ENCODE data around the gene MPHOSPH9.
A peak's percentile ranks its signal among the peaks of the same experiment; 100 is the strongest.

MPHOSPH9 gene

GRCh38 chr12:123245678-123246077, 12.7 kb upstream of the MPHOSPH9 start:
- Histone ChIP-seq H3K27ac (ENCODE audit: low read length) (no peak overlapping the region), H4K20me1 (ENCODE audit: insufficient read depth, low read length) (peaks cover 5% of the 10 kb centered on the region; the same call in 1 of the 2 replicates)

GRCh38 chr12:123243671-123244262, 10.8 kb upstream of the MPHOSPH9 start:
- peaks cover 15% of the 10 kb centered on the region for H3K36me3 ChIP-seq (ENCODE audit: insufficient read depth, low read length)

More at GRCh38 chr12:123245678-123246077, 12.7 kb upstream of the MPHOSPH9 start:
- no peak overlapping the region for H3K4me3 ChIP-seq (ENCODE audit: low read depth in 1 of 2, low read length in 2 of 2)
- DNase-seq (no peak), ATAC-seq (ENCODE audit: insufficient read depth, low read depth) (no peak)
- no peak overlapping the region for H3K4me2 ChIP-seq (ENCODE audit: insufficient read depth, low read length)
- no peak overlapping the region for H2AFZ ChIP-seq (ENCODE audit: low read depth, low read length)
- no peaks in the 10 kb centered on the region for H3K4me1 ChIP-seq (ENCODE audit: insufficient read depth, low read length)
- no peak overlapping the region for H3K9ac ChIP-seq (ENCODE audit: low read depth, low read length)
- TF ChIP-seq CTCF (IDR thresholded peaks at IDR 0.05; ENCODE audit: borderline replicate concordance, extremely low read depth, low read length, poor library complexity, severe bottlenecking) = no peak
- TF ChIP-seq EZH2 (IDR thresholded peaks at IDR 0.05; ENCODE audit: borderline replicate concordance, low read depth, low read length, severe bottlenecking) = no peak
- no peaks in the 10 kb centered on the region for H3K27me3 ChIP-seq (ENCODE audit: insufficient read depth, low read length, poor library complexity)
- H3K9me3 ChIP-seq (ENCODE audit: insufficient read depth, low read length, severe bottlenecking) = no peaks in the 10 kb centered on the region
- peaks cover 19% of the 10 kb centered on the region for H3K36me3 ChIP-seq (ENCODE audit: insufficient read depth, low read length)
- H3K79me2 ChIP-seq (ENCODE audit: insufficient read depth, low read length) = peaks cover 74% of the 10 kb centered on the region

GRCh38 chr12:123242116-123242904, 9.4 kb upstream of the MPHOSPH9 start:
- Histone ChIP-seq H3K4me2 (ENCODE audit: insufficient read depth, low read length) (no peak overlapping the region), H3K79me2 (ENCODE audit: insufficient read depth, low read length) (peaks cover 74% of the 10 kb centered on the region), H3K9me3 (ENCODE audit: insufficient read depth, low read length, severe bottlenecking) (no peaks in the 10 kb centered on the region), H4K20me1 (ENCODE audit: insufficient read depth, low read length) (peaks cover 11% of the 10 kb centered on the region; the same call in 1 of the 2 replicates), H3K36me3 (ENCODE audit: insufficient read depth, low read length) (peaks cover 12% of the 10 kb centered on the region; the same call in 1 of the 2 replicates), H3K27me3 (ENCODE audit: insufficient read depth, low read length, poor library complexity) (no peaks in the 10 kb centered on the region), H3K27ac (ENCODE audit: low read length) (no peak overlapping the region), H2AFZ (ENCODE audit: low read depth, low read length) (no peak overlapping the region), H3K4me1 (ENCODE audit: insufficient read depth, low read length) (peaks cover 7% of the 10 kb centered on the region), H3K9ac (ENCODE audit: low read depth, low read length) (no peak overlapping the region), H3K4me3 (ENCODE audit: low read depth in 1 of 2, low read length in 2 of 2) (no peak overlapping the region)
- no peak for ATAC-seq (ENCODE audit: insufficient read depth, low read depth)
- TF ChIP-seq EZH2 (IDR thresholded peaks at IDR 0.05; ENCODE audit: borderline replicate concordance, low read depth, low read length, severe bottlenecking) = no peak
- TF ChIP-seq CTCF (IDR thresholded peaks at IDR 0.05; ENCODE audit: borderline replicate concordance, extremely low read depth, low read length, poor library complexity, severe bottlenecking) = no peak
- DNase-seq = no peak

More at GRCh38 chr12:123243671-123244262, 10.8 kb upstream of the MPHOSPH9 start:
- Histone ChIP-seq H4K20me1 (ENCODE audit: insufficient read depth, low read length) (peaks cover 3% of the 10 kb centered on the region; the same call in 1 of the 2 replicates), H2AFZ (ENCODE audit: low read depth, low read length) (no peak overlapping the region), H3K4me1 (ENCODE audit: insufficient read depth, low read length) (no peaks in the 10 kb centered on the region), H3K9me3 (ENCODE audit: insufficient read depth, low read length, severe bottlenecking) (no peaks in the 10 kb centered on the region), H3K79me2 (ENCODE audit: insufficient read depth, low read length) (peaks cover 73% of the 10 kb centered on the region), H3K27me3 (ENCODE audit: insufficient read depth, low read length, poor library complexity) (no peaks in the 10 kb centered on the region), H3K9ac (ENCODE audit: low read depth, low read length) (no peak overlapping the region), H3K4me3 (ENCODE audit: low read depth in 1 of 2, low read length in 2 of 2) (no peak overlapping the region), H3K4me2 (ENCODE audit: insufficient read depth, low read length) (no peak overlapping the region), H3K27ac (ENCODE audit: low read length) (no peak overlapping the region)
- TF ChIP-seq EZH2 (IDR thresholded peaks at IDR 0.05; ENCODE audit: borderline replicate concordance, low read depth, low read length, severe bottlenecking) (no peak), CTCF (IDR thresholded peaks at IDR 0.05; ENCODE audit: borderline replicate concordance, extremely low read depth, low read length, poor library complexity, severe bottlenecking) (no peak)
- ATAC-seq (ENCODE audit: insufficient read depth, low read depth) (peak; percentile 24; the same call in 1 of the 3 replicates), DNase-seq (no peak)

All from DND-41 (cell line).